NK-92 treated with Interleukin-12 subunit alpha and Interleukin-12 subunit beta, amount 100 ng/mL, for 24 hours (cell line): ENCODE data around the gene PINK1.
"Not testable (repeated sequence)": the region's sequence is repeated elsewhere in the genome, so short reads cannot be mapped to it uniquely, and the experiment has no call there.

Source experiments
- DNase-seq: peaks from one replicate; lab custom pipeline; 2025; lab: John Stamatoyannopoulos, UW

The PINK1 gene

GRCh38 chr1:20633190-20634064 is at the start of gene PINK1:
Gene PINK1 (plus strand): TSS chr1:20633458. CDS start chr1:20633549, 91 bp downstream.
- peak; percentile 33 for DNase-seq

- no peak for DNase-seq
These were observed 48.4 kb upstream of the PINK1 start for GRCh38 chr1:20584890-20585289.

DNA sequence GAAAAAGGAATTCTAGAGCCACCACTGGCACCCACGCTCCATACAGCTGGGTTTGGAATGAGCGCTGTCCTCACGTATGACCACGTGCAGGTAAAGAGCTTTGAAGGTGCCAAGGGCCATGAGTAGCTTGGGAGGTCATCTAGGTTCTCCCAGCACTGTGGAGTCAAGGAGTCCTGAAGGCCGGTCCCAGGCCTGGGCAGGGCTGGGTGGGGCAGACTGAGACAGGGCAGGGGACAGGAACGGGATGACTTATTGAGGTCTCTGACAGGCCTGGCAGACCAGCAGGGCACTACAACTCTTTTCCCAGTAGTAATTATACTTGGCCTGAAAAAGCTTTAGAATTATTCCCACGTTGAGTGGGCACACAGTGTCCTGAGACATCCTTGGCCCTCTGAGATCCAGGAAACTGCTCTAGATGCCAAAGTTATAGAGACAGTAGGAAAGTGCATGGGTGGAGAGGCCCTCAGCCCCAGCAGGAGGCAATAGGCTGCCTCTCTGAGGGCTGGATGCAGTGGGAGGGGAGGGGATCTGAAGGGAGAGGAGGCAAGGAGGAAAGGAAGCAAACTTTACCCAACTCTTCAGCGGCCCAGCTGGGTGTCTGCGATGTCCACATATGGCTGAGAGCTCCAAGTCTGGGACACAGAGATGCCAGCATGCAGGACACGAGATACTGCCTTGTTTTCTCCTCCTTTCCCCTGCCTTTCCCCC is 46.2 kb upstream of the PINK1 start:
- DNase-seq: no peak

DNA sequence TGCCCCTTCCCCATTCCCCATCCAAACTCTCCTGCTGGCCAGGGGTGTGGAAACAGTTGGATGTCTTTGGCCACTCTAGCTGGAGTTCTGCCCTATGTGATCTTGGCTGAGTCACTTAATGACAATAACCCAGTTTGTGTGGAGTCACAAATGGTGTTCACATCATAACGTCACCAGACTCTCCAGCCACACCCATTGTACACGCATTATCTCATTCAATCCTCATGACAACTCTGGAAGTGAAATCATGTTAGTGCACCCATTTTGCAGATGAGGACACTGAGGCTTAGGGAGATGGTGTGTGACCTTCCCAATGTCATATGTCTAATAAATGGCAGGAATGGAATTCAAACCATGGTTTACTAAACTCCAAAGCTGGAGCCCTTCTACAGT is 45.6 kb upstream of the PINK1 start:
- DNase-seq: no peak

- no peak for DNase-seq
These were observed 44.5 kb upstream of the PINK1 start, which contains the start of gene CDA for GRCh38 chr1:20588634-20589225. Gene CDA (plus strand): TSS chr1:20589097. CDS start chr1:20589130, 33 bp downstream.

- peak; percentile 62 for DNase-seq
These were observed 43.7 kb upstream of the PINK1 start for GRCh38 chr1:20589331-20590278.

DNA sequence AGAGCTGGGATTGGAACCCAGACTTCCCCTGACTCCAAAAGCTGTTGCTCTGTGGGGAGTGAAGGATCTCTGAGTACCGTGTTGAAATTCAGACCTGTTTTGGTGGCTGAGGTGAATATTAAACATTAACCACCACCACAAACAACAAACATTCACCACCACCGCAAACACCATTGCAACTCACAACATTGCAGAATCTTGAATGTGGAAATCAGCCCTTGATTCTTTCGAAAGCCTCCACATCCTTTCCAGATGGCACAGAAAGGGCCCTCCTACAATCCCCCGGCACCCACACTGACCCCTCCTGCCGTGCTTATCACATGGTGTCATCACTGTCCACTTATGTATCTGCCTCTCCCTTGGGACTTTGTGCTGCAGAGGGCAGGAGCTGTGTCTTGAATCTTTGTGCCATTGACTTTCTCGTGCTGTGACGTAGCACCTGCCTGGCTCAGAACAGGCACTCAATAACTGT is 42.9 kb upstream of the PINK1 start:
- peak; percentile 57 for DNase-seq

DNA sequence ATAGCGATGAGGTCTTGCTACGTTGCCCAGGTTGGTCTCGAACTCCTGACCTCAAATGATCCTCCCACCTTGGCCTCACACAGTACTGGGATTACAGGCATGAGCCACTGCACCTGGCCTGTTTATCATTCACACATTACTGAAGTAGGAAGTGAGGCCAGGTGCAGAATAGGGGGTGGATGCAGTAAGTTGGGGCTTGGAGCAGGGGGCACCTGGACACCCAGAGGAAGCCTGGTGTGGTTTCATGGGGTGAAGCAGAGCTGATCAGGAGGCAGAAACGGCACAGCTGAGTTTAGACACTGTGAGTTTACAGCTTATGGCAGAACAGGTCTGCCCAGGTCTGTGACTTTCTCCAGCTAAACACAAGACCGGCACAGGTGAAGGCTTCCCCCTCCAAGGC is 39.5 kb upstream of the PINK1 start:
- DNase-seq: no peak

DNA sequence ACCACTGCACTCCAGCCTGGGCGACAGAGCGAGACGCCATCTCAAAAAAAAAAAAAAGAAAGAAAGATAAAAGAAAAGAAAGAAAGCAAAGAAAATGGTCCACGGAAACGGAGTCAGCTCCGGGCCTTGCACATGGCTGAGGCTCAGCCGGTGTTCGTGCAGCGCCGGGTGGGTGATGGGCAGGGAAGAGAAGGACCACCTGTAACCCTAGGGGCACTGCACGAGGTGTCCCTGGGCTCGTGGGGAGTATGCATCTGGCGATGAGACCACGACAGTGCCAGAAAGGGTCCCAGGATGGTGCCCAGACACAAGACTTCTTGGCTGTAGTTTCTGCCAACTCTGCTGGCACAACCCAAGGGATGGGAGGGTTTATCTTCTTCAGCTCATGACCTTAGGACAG is 38.5 kb upstream of the PINK1 start:
- DNase-seq: no peak

DNA sequence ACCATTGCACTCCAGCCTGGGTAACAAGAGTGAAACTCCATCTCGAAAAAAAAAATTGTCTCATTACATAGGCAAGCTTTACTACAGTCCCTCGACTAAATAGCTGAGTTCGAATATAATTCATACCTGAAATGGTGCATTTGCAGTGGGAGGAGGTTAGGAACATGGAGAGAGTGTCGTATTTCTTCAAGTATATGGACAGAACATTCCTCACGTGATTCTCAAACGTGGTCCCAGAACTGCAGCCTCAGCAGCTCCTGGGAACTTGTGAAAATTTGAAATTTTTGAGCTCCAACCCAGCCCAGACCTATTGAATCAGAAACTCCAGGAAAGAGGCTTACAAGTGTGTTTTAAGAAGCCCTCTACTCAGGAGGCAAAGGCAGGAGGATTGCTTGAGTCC is 37.2 kb upstream of the PINK1 start:
- DNase-seq: no peak

- no peak for DNase-seq
These were observed 35.6 kb upstream of the PINK1 start for GRCh38 chr1:20597650-20598049.

DNA sequence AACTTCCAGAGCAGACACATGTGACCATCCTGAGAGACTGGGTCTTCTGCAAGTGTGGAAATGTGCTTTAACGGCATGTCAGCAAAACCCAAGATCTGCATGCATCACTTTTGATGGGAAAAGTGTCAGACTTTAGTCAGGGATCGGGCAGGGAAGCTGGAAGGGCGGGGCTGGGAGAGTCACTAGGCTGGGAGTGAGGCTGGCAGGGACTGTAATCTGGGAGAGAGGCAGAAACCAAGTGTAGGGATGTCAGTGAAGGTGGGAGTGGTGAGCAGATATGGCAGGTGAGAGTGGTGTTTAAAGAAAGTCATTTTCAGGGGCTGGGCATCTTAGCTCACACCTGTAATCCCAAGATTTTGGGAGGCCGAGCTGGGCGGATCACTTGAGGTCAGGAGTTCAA is 33.1 kb upstream of the PINK1 start:
- no peak for DNase-seq

- no peak for DNase-seq
These were observed 32.0 kb upstream of the PINK1 start for GRCh38 chr1:20601129-20601825.

- no peak for DNase-seq
These were observed 30.3 kb upstream of the PINK1 start for GRCh38 chr1:20602851-20603450.

DNA sequence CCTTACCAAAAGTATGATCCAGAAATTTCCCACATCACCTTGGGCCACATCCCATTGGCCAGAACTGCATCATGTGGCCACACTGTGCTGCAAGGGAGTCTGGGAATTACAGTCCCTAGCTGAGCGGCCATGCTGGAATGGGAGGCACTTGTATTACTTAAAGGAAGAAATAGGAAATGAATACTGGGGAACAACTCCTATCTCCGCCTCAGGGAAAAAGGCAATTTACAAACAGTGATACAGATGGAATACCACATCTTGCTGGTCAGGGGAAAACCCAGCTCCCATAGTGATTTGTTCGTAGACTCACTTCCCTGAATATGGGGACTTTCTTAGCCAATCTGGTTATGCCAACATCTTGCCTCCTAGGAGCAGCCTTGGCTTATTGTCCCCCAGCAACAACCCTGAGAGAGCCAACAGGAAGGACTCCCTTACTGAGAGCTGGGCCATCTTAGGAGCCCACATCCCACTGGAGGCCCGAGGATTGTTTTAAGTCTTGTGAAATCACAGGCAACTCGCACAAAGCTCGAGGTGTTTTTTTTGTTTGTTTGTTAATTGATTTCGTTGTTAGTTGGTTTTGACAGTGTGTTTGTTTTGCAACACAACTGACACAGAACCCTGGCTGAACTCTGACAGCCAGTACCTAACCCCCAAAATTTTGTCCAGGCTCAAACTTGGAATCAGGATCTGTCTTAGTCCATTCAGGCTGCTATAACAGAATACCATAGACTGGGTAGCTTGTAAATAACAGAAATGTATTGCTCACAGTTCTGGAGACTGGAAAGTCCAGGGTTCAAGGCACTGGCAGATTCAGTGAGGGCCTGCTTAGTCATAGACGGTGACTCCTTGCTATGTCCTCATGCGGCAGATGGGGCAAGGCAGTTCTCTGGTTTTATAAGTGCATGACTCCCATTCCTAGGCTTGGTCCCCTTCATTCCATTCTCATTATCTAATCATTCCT is 29.5 kb upstream of the PINK1 start:
- no peak for DNase-seq

DNA sequence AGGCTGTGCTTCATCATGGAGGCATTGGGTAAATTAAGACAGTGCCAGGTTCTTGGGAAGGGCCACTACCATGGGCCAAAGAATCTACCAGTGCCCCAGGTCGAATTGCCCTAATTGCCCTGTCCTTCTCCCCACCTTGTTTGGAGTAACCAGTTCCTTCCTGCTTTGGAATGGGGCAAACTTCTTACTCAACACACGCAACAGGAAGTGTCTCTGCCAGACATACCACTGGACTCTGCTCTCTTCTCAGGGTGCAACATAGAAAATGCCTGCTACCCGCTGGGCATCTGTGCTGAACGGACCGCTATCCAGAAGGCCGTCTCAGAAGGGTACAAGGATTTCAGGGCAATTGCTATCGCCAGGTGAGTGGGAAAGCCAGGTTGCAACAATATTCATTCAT is 28.6 kb upstream of the PINK1 start:
- DNase-seq: no peak

- not testable (repeated sequence) for DNase-seq
These were observed 26.3 kb upstream of the PINK1 start for GRCh38 chr1:20606801-20607570.

DNA sequence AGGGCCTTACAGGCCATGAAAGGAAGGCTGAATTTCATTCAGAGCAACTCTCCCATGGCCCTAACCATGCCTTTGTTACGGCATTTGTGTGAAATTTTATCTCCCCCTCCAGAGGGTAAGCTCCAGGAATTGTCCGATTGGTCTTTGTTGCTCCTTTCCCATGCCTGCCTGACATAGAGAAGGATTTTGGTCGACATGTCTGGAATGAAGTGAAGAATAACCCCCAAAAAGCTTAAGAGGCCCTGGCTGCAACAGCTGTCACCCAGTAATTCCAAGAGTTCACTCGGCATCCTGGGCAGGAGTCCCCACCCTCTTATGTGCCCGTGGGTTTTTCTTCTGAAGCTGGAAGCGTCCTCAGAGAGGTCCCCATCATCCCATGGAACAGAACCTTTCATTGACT is 23.7 kb upstream of the PINK1 start:
- no peak for DNase-seq

GRCh38 chr1:20610970-20611369 is 22.3 kb upstream of the PINK1 start:
- no peak for DNase-seq
